NCI-H1048 (cell line): Measurements from ENCODE around the gene PTPRS.
A peak's percentile ranks its signal among the peaks of the same experiment; 100 is the strongest.
"Not testable (repeated sequence)": the region's sequence is repeated elsewhere in the genome, so short reads cannot be mapped to it uniquely, and the experiment has no call there.

Experiments used
- DNase-seq: peaks from one replicate; lab custom pipeline; 2025; lab: John Stamatoyannopoulos, UW

The PTPRS gene

GRCh38 chr19:5340637-5341447 lies at the start of gene PTPRS:
PTPRS (minus strand) TSS chr19:5340812; CDS start chr19:5286140, 54,672 bp downstream.
- peak; percentile 84 for DNase-seq

- DNase-seq: no peak
Measured at GRCh38 chr19:5389353-5389752, 48.7 kb upstream of the PTPRS start.

GRCh38 chr19:5387472-5387871 lies 46.9 kb upstream of the PTPRS start:
- no peak for DNase-seq

- no peak for DNase-seq
Measured at GRCh38 chr19:5386841-5387240, 46.2 kb upstream of the PTPRS start.

GRCh38 chr19:5381197-5381596 lies 40.6 kb upstream of the PTPRS start:
- DNase-seq: not testable (repeated sequence)

GRCh38 chr19:5380215-5380919 lies 39.8 kb upstream of the PTPRS start:
- no peak for DNase-seq

GRCh38 chr19:5376928-5377327 lies 36.3 kb upstream of the PTPRS start:
- DNase-seq: no peak

- no peak for DNase-seq
Measured at GRCh38 chr19:5372572-5373200, 32.1 kb upstream of the PTPRS start.

GRCh38 chr19:5369962-5370367 lies 29.4 kb upstream of the PTPRS start:
- DNase-seq: no peak

GRCh38 chr19:5369304-5369703 lies 28.7 kb upstream of the PTPRS start:
- DNase-seq: no peak

- no peak for DNase-seq
Measured at GRCh38 chr19:5367530-5368133, 27.0 kb upstream of the PTPRS start.

GRCh38 chr19:5365905-5366304 lies 25.3 kb upstream of the PTPRS start:
- DNase-seq: no peak

GRCh38 chr19:5364674-5365073 lies 24.1 kb upstream of the PTPRS start:
- no peak for DNase-seq

- not testable (repeated sequence) for DNase-seq
Measured at GRCh38 chr19:5361839-5362238, 21.2 kb upstream of the PTPRS start.

- DNase-seq: no peak
Measured at GRCh38 chr19:5361407-5361806, 20.8 kb upstream of the PTPRS start.

GRCh38 chr19:5360003-5360780 lies 19.6 kb upstream of the PTPRS start:
- no peak for DNase-seq

- DNase-seq: no peak
Measured at GRCh38 chr19:5358173-5358800, 17.7 kb upstream of the PTPRS start.

- DNase-seq: no peak
Measured at GRCh38 chr19:5357584-5357983, 17.0 kb upstream of the PTPRS start.

GRCh38 chr19:5356918-5357317 lies 16.3 kb upstream of the PTPRS start:
- DNase-seq: no peak

- no peak for DNase-seq
Measured at GRCh38 chr19:5356428-5356827, 15.8 kb upstream of the PTPRS start.

- DNase-seq: no peak
Measured at GRCh38 chr19:5355693-5356092, 15.1 kb upstream of the PTPRS start.
